Neuronal stem cell (in vitro differentiated cells): ENCODE results near the gene KCNQ1.

Experiments used
- DNase-seq: peaks from one replicate; pipeline ENCODE4 v3.0.0-alpha.2; 2013; ENCODE audit warnings: low spot score
- H2AFZ ChIP-seq: one replicate; pipeline ENCODE4 v1.6.1; 2013; ENCODE audit warnings: mild to moderate bottlenecking, low read length, inconsistent platforms
- H2AK5ac ChIP-seq: 2 replicates; pipeline ENCODE4 v1.6.1; 2013; ENCODE audit warnings: low read depth, mild to moderate bottlenecking, inconsistent platforms, low read length, moderate library complexity, mixed read lengths
- H2BK120ac ChIP-seq: 2 replicates; pipeline ENCODE4 v1.6.1; 2013; ENCODE audit warnings: low read depth, mild to moderate bottlenecking, inconsistent platforms, low read length, moderate library complexity, mixed read lengths
- H2BK12ac ChIP-seq: one replicate; pipeline ENCODE4 v1.6.1; 2013; ENCODE audit warnings: low read length, inconsistent platforms
- H2BK15ac ChIP-seq: 2 replicates; pipeline ENCODE4 v1.6.1; 2013; ENCODE audit warnings: mild to moderate bottlenecking, low read length, inconsistent platforms, mixed read lengths
- H2BK5ac ChIP-seq: one replicate; pipeline ENCODE4 v1.6.1; 2013; ENCODE audit warnings: inconsistent platforms, mild to moderate bottlenecking, low read length, moderate library complexity
- H3K14ac ChIP-seq: one replicate; pipeline ENCODE4 v1.6.1; 2013; ENCODE audit warnings: low read length, inconsistent platforms
- H3K18ac ChIP-seq: 2 replicates; pipeline ENCODE4 v1.6.1; 2013; ENCODE audit warnings: low read length, inconsistent platforms
- H3K23ac ChIP-seq: 2 replicates; pipeline ENCODE4 v1.6.1; 2013; ENCODE audit warnings: low read depth, mild to moderate bottlenecking, mixed read lengths, low read length, inconsistent platforms; ENCODE audit not compliant: poor library complexity
- H3K27ac ChIP-seq: replicated peaks from 3 replicates; pipeline ENCODE4 v1.5.1; 2013; ENCODE audit warnings: low read length, inconsistent platforms
- H3K27me3 ChIP-seq, 3 experiments: 2 replicates each; pipeline ENCODE4 v1.6.1; 2013; ENCODE audit warnings: low read length in 3 of 3, mild to moderate bottlenecking in 2 of 3, inconsistent platforms in 1 of 3, low read depth in 1 of 3, mixed read lengths in 1 of 3, moderate library complexity in 1 of 3; ENCODE audit not compliant: control insufficient read depth in 3 of 3, insufficient read depth in 3 of 3
- H3K36me3 ChIP-seq, 2 donors: replicated peaks in 1 of 2; 2 replicates each; pipeline ENCODE4 v1.6.1; 2013; ENCODE audit warnings: low read length in 2 of 2; ENCODE audit not compliant: control insufficient read depth in 2 of 2, insufficient read depth in 2 of 2
- H3K4ac ChIP-seq: 2 replicates; pipeline ENCODE4 v1.6.1; 2013; ENCODE audit warnings: inconsistent platforms, mild to moderate bottlenecking, low read length, moderate library complexity
- H3K4me1 ChIP-seq, 2 donors: 1 replicate in 1 of 2; 2 replicates in 1 of 2; pipeline ENCODE4 v1.6.1; 2013; ENCODE audit warnings: low read length in 2 of 2, low read depth in 1 of 2; ENCODE audit not compliant: control insufficient read depth in 2 of 2, insufficient read depth in 1 of 2
- H3K4me2 ChIP-seq: one replicate; pipeline ENCODE4 v1.6.1; 2013; ENCODE audit warnings: mild to moderate bottlenecking, low read length, inconsistent platforms; ENCODE audit not compliant: insufficient read depth, poor library complexity, severe bottlenecking
- H3K4me3 ChIP-seq, 2 donors: 2 replicates each; pipeline ENCODE4 v1.5.1; 2013; ENCODE audit warnings: low read length in 2 of 2, mild to moderate bottlenecking in 2 of 2, inconsistent platforms in 1 of 2, moderate library complexity in 1 of 2
- H3K79me1 ChIP-seq: one replicate; pipeline ENCODE4 v1.6.1; 2013; ENCODE audit warnings: low read depth, mild to moderate bottlenecking, inconsistent platforms, low read length, moderate library complexity
- H3K9ac ChIP-seq: one replicate; pipeline ENCODE4 v1.6.1; 2013; ENCODE audit warnings: mild to moderate bottlenecking, low read depth, low read length, inconsistent platforms; ENCODE audit not compliant: poor library complexity
- H3K9me3 ChIP-seq, 2 donors: replicated peaks in 1 of 2; 2 replicates each; pipeline versions ENCODE3 to v1.6.1; 2013; ENCODE audit warnings: low read length in 2 of 2, mild to moderate bottlenecking in 2 of 2, inconsistent platforms in 1 of 2, low read depth in 1 of 2, mixed read lengths in 1 of 2, moderate library complexity in 1 of 2; ENCODE audit not compliant: control insufficient read depth in 2 of 2, insufficient read depth in 1 of 2
- H4K8ac ChIP-seq: one replicate; pipeline ENCODE4 v1.6.1; 2013; ENCODE audit warnings: low read depth, mild to moderate bottlenecking, inconsistent platforms, low read length, moderate library complexity
- H4K91ac ChIP-seq: one replicate; pipeline ENCODE4 v1.6.1; 2013; ENCODE audit warnings: low read length, low read depth, mild to moderate bottlenecking, inconsistent platforms; ENCODE audit not compliant: poor library complexity
- WGBS, 2 donors: extraction: QIAGEN DNeasy Blood & Tissue Kit; methylation state at CpG; one replicate each; pipeline ENCODE4 v1.1.7; 2013; ENCODE audit warnings: missing lambda C conversion rate in 2 of 2, mixed read lengths in 1 of 2; ENCODE audit not compliant: insufficient read length in 2 of 2, insufficient replicate concordance in 1 of 2; ENCODE audit errors: extremely low coverage in 2 of 2; 5-methylcytosine and 5-hydroxymethylcytosine counted together

The KCNQ1 gene

DNA sequence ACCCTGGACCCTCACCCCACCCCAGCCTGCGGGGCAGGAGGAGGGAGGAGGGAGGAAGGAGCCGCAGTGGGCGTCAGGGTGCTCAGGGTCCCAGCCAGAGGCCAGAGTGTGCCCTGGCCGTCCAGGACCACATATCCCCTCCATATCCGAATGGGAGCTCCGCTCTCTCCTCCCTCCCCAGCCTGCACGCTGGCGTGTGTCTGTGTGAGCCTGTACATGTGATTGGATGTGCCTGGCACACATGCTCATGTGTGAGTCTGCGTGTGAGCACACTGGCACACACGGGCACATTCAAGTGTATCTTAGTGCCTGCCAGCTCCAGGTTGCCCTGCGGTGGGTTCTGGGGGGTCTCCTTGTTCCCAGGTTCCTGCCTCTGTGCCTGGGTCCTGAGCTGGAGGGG, 36.1 kb upstream of the KCNQ1 start:
- Histone ChIP-seq H3K27ac (no peak overlapping the region), H3K14ac (no peak overlapping the region), H3K9ac (peak overlapping the region; percentile 78), H3K4ac (peak overlapping the region; percentile 97), H4K8ac (no peak overlapping the region), H2BK12ac (no peak overlapping the region), H2BK120ac (peak overlapping the region; percentile 24), H2BK5ac (peak overlapping the region; percentile 53), H2AK5ac (peak overlapping the region; percentile 94), H2AFZ (peak overlapping the region; percentile 88), H3K79me1 (no peaks in the 10 kb centered on the region), H3K18ac (peak overlapping the region; percentile 85), H3K9me3 (no peaks in the 10 kb centered on the region), H3K27me3 (no peaks in the 10 kb centered on the region), H3K36me3 (peaks cover 4% of the 10 kb centered on the region in 2 donors), H3K23ac (peak overlapping the region; percentile 80), H3K4me2 (no peak overlapping the region), H3K4me1 (peaks cover 0 to 9% of the 10 kb centered on the region in 2 donors), H2BK15ac (peak overlapping the region; percentile 94), H3K4me3 (no peak overlapping the region), H4K91ac (no peak overlapping the region)
- DNase-seq = no peak
- WGBS, 2 donors = no CpG with 5 or more reads among the region's 11 CpGs

DNA sequence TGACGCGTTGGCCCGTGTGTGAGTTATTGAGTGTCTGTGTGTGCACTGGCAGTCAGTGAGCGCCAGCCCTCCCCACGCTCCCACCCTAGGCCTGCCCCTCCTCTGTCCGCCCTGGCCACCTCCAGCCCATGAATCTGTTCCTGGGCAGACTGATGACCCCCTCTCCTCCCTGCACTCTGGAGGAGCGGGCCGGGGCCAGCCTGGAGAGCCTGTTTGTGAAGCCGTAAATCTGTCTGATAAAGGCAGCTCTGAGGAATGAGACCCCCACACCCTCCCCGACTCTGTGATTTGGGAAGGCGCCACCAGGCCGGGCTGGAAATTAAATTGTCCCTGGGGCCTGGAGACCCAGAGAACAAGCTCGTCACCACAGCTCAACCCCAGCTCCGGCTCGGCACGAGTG, 35.7 kb upstream of the KCNQ1 start:
- Histone ChIP-seq H3K4me2 (no peak overlapping the region), H3K4me3 (no peak overlapping the region), H2AK5ac (peak overlapping the region; percentile 94), H3K9ac (peak overlapping the region; percentile 38), H2BK120ac (peak overlapping the region; percentile 24), H3K14ac (peak overlapping the region; percentile 82), H4K8ac (no peak overlapping the region), H3K4ac (no peak overlapping the region), H4K91ac (peak overlapping the region; percentile 85), H2AFZ (peak overlapping the region; percentile 88), H3K36me3 (no peaks in the 10 kb centered on the region), H2BK5ac (peak overlapping the region; percentile 53), H3K23ac (peak overlapping the region; percentile 65), H3K27me3 (no peaks in the 10 kb centered on the region), H3K4me1 (peaks cover 0 to 9% of the 10 kb centered on the region in 2 donors), H2BK12ac (no peak overlapping the region), H2BK15ac (peak overlapping the region; percentile 94), H3K27ac (no peak overlapping the region), H3K79me1 (no peaks in the 10 kb centered on the region), H3K9me3 (no peaks in the 10 kb centered on the region), H3K18ac (no peak overlapping the region)
- no peak for DNase-seq
- no CpG with 5 or more reads among the region's 16 CpGs for WGBS, 2 donors

DNA sequence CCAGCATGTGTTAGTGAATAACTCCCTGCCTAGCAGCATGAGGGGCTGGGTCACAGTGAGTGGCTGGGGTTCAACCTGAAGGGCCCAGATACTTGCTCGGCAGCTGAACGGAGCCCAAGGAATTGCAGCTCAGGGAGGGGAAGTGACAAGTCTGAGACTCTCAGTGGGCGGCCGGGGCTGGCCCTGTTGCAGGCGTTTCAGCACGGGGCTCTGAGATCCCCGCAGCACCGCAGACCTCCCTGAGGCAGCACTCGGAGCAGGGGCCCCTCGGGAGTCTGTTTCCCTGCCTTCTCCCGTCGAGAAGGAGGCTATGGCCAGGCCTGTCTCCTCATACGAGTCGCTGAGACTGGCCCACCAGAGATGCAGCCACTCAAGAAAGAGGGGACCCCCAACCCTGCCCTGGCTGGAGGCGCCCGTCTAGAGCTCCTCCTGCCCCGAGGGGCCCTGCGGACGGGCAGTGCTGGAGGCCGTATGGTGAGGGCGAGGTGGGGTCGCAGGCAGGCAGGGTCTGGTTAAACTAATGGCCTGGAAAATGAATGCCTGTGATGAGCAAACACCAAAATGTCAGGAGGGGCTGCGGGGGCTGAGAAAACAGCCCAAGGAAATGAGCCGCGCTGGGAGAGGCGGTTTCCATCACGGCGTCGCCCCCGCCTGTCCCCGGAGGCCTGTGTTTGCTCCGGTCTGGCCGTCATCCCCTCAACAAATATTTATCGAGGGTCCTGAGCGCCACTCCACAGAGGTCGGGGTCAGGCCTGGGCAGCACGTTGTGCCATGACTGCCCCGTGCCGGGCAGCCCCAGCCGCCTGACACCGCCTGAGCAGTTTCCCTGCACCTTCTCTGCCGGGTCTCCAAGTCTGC, 35.0 kb upstream of the KCNQ1 start:
- Histone ChIP-seq H3K27ac (no peak overlapping the region), H3K14ac (peak overlapping the region; percentile 82), H2AK5ac (peak overlapping the region; percentile 84), H3K79me1 (no peaks in the 10 kb centered on the region), H3K4me3 (no peak overlapping the region), H3K9me3 (no peaks in the 10 kb centered on the region), H3K23ac (peak overlapping the region; percentile 65), H3K4me2 (no peak overlapping the region), H3K4ac (no peak overlapping the region), H2BK12ac (peak overlapping the region; percentile 41), H2AFZ (peak overlapping the region; percentile 88), H3K27me3 (no peaks in the 10 kb centered on the region), H3K9ac (no peak overlapping the region), H2BK5ac (peak overlapping the region; percentile 39), H3K36me3 (no peaks in the 10 kb centered on the region), H4K8ac (no peak overlapping the region), H4K91ac (peak overlapping the region; percentile 85), H2BK15ac (peak overlapping the region; percentile 81), H3K18ac (peak overlapping the region; percentile 48), H2BK120ac (no peak overlapping the region), H3K4me1 (peaks cover 0 to 9% of the 10 kb centered on the region in 2 donors)
- WGBS, 2 donors = no CpG with 5 or more reads among the region's 42 CpGs
- DNase-seq = no peak

DNA sequence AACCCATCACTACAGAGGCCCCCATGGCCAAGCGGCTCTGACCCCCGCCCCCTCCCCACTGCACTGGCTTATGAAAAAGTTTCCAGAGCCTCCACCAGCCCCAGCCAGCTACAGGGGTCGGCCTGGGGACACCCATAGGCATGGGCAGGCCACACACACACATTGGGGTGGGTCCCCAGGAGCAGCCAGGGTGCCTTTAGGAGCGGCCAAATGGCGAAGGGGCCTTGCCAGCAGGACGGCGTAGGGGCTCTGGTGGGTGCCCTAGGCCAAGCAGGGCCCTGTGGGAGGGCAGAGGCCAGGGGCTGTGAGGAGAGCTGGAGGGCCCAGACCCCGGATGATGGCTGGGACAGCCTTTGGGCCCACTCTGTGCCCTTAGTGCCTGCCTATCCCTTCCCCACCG, 34.2 kb upstream of the KCNQ1 start:
- Histone ChIP-seq H3K9me3 (no peaks in the 10 kb centered on the region), H4K8ac (peak overlapping the region; percentile 43), H3K4me1 (peaks cover 0 to 9% of the 10 kb centered on the region in 2 donors), H4K91ac (peak overlapping the region; percentile 43), H2BK12ac (peak overlapping the region; percentile 94), H3K4ac (no peak overlapping the region), H3K27me3 (no peaks in the 10 kb centered on the region), H3K18ac (peak overlapping the region; percentile 38), H3K79me1 (no peaks in the 10 kb centered on the region), H2BK5ac (peak overlapping the region; percentile 87), H3K14ac (no peak overlapping the region), H2BK15ac (peak overlapping the region; percentile 98), H3K36me3 (no peaks in the 10 kb centered on the region), H2AFZ (peak overlapping the region; percentile 88), H2BK120ac (no peak overlapping the region), H3K4me2 (no peak overlapping the region), H3K23ac (no peak overlapping the region), H3K9ac (no peak overlapping the region), H3K27ac (no peak overlapping the region), H2AK5ac (peak overlapping the region; percentile 84), H3K4me3 (no peak overlapping the region)
- DNase-seq = no peak
- no CpG with 5 or more reads among the region's 9 CpGs for WGBS, 2 donors
